Chondrocyte (in vitro differentiated cells): ENCODE results near the gene FAF1. TPM values are rescaled to one million over a fixed set of nuclear protein-coding genes. Genes with fewer than 3 reads are reported as not detected.
A peak's percentile ranks its signal among the peaks of the same experiment; 100 is the strongest.
"Not testable (repeated sequence)": the region's sequence is repeated elsewhere in the genome, so short reads cannot be mapped to it uniquely, and the experiment has no call there.

Experiments
- DNase-seq: peaks from one replicate; pipeline ENCODE4 v3.0.0; 2021; ENCODE audit warnings: mixed read lengths, low spot score
- H3K27ac Mint-ChIP-seq: one replicate; pipeline ENCODE4 v1.8.0; 2021; ENCODE audit warnings: mild to moderate bottlenecking, moderate library complexity, mixed read lengths; ENCODE audit not compliant: unreplicated experiment
- H3K27me3 Mint-ChIP-seq: 2 replicates; pipeline ENCODE4 v1.8.0; 2021; ENCODE audit warnings: low read depth, mixed read lengths
- H3K36me3 Mint-ChIP-seq: 2 replicates; pipeline ENCODE4 v1.8.0; 2021; ENCODE audit warnings: low read depth, mixed read lengths
- H3K4me1 Mint-ChIP-seq: 2 replicates; pipeline ENCODE4 v1.8.0; 2021; ENCODE audit warnings: low read depth, mild to moderate bottlenecking, mixed read lengths
- H3K4me3 Mint-ChIP-seq: one replicate; pipeline ENCODE4 v1.8.0; 2021; ENCODE audit warnings: mild to moderate bottlenecking, moderate library complexity, mixed read lengths; ENCODE audit not compliant: unreplicated experiment
- H3K9me3 Mint-ChIP-seq: 2 replicates; pipeline ENCODE4 v1.8.0; 2021; ENCODE audit warnings: low read depth, mixed read lengths
- total RNA-seq: library from RNA; stranded (reverse); gene quantifications from 3 replicates; pipeline ENCODE4 v1.2.1, GENCODE V29; 2021
- TF ChIP-seq, protein P1 (sequence below): fragments of 200-600 bp; sonication (generic); IDR thresholded peaks from 2 replicates; pipeline ENCODE4 v1.5.0; 2021; ENCODE audit warnings: antibody characterized with exemption, mild to moderate bottlenecking, moderate library complexity

FAF1 gene
- total RNA-seq, 1 donor from 2014 or later: 38.7 TPM

DNA sequence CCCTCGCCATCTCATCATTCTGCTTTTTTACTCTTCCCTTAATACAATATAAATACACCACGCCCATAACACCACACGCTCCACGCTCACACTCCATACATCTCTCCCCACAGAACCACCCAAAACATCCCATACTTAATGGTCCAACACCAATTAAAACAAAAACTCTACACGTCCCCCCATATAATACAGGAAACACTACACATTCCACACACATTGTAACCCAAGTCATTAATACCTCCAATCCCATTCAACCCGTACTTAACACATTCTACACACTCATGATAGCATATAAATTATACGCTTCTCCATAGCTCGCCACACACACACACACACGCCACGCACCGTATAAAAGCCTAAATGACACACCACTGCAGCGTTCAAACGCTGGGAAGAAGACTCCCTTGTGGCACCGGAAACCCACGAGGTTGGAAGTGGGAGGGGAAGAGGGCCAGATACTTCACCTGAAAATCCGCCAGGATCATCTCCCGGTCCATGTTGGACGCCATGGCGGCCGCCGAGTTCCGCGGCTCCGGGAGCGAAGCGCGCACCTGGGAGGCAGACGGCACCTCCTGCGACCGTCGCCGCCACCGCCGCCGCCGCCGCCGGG is 659 bp downstream of the FAF1 start:
- H3K4me3 Mint-ChIP-seq: peak overlapping the region; percentile 80
- peaks cover 16% of the 10 kb centered on the region for H3K4me1 Mint-ChIP-seq
- no peaks in the 10 kb centered on the region for H3K36me3 Mint-ChIP-seq
- no peak for DNase-seq
- peak overlapping the region; percentile 82 for H3K27ac Mint-ChIP-seq
- no peaks in the 10 kb centered on the region for H3K9me3 Mint-ChIP-seq
- peaks cover 4% of the 10 kb centered on the region for H3K27me3 Mint-ChIP-seq
- TF ChIP-seq, protein P1, sequence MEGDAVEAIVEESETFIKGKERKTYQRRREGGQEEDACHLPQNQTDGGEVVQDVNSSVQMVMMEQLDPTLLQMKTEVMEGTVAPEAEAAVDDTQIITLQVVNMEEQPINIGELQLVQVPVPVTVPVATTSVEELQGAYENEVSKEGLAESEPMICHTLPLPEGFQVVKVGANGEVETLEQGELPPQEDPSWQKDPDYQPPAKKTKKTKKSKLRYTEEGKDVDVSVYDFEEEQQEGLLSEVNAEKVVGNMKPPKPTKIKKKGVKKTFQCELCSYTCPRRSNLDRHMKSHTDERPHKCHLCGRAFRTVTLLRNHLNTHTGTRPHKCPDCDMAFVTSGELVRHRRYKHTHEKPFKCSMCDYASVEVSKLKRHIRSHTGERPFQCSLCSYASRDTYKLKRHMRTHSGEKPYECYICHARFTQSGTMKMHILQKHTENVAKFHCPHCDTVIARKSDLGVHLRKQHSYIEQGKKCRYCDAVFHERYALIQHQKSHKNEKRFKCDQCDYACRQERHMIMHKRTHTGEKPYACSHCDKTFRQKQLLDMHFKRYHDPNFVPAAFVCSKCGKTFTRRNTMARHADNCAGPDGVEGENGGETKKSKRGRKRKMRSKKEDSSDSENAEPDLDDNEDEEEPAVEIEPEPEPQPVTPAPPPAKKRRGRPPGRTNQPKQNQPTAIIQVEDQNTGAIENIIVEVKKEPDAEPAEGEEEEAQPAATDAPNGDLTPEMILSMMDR: no peak

DNA sequence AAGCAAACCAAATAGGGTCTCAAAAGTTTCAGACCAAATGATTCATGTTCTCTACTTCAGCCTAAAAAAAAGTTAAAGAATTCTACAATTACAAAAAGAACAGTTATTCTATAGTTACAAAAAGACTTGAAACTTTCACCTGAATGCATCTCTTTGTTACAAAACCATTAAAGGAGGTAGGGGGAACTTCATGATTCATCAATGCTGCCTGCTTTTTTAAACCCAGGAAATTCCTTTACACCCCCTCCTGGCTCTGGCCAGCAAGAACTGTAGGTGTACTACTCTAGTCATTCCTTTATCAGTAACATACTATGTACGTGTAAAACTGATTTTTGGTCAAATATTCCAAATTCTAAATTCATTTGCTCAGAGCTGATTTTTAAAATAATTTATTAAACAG is 5.0 kb downstream of the FAF1 start:
- Mint-ChIP-seq H3K27me3 (no peaks in the 10 kb centered on the region), H3K4me3 (no peak overlapping the region), H3K27ac (no peak overlapping the region), H3K36me3 (no peaks in the 10 kb centered on the region), H3K9me3 (no peaks in the 10 kb centered on the region), H3K4me1 (peaks cover 9% of the 10 kb centered on the region)
- no peak for DNase-seq
- TF ChIP-seq, protein P1: no peak

DNA sequence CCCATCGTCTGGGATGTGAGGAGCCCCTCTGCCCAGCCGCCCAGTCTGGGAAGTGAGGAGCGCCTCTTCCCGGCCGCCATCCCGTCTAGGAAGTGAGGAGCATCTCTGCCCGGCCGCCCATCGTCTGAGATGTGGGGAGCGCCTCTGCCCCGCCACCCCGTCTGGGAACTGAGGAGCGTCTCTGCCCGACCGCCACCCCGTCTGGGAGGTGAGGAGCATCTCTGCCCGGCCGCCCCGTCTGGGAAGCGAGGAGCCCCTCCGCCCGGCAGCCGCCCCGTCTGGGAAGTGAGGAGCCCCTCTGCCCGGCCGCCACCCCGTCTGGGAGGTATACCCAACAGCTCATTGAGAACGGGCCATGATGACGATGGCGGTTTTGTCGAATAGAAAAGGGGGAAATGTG is 7.5 kb downstream of the FAF1 start:
- not testable (repeated sequence) for H3K9me3 Mint-ChIP-seq, H3K27ac Mint-ChIP-seq, H3K4me3 Mint-ChIP-seq, H3K36me3 Mint-ChIP-seq, H3K4me1 Mint-ChIP-seq, DNase-seq, H3K27me3 Mint-ChIP-seq

DNA sequence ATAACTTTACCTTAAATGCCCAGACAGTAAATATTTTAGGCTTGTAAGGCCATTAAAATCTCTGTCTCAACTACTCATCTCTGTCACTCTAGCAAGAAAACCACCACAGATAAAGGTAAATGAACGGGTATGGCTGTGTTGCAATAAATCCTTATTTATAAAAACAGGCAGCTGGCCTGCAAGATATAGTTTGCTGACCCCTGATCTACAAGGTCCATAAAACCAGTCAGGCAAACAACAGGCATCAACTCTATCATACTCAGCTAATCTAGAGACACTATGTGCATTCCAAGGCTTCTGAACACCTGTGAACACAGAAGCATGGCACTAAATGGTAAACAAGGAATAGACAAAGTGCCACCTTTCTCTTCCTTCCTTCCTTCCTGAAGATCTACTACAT is 9.7 kb downstream of the FAF1 start:
- TF ChIP-seq, protein P1: no peak
- no peaks in the 10 kb centered on the region for H3K27me3 Mint-ChIP-seq
- no peaks in the 10 kb centered on the region for H3K9me3 Mint-ChIP-seq
- H3K27ac Mint-ChIP-seq: no peak overlapping the region
- no peak for DNase-seq
- H3K4me1 Mint-ChIP-seq: no peaks in the 10 kb centered on the region
- no peaks in the 10 kb centered on the region for H3K36me3 Mint-ChIP-seq
- no peak overlapping the region for H3K4me3 Mint-ChIP-seq

DNA sequence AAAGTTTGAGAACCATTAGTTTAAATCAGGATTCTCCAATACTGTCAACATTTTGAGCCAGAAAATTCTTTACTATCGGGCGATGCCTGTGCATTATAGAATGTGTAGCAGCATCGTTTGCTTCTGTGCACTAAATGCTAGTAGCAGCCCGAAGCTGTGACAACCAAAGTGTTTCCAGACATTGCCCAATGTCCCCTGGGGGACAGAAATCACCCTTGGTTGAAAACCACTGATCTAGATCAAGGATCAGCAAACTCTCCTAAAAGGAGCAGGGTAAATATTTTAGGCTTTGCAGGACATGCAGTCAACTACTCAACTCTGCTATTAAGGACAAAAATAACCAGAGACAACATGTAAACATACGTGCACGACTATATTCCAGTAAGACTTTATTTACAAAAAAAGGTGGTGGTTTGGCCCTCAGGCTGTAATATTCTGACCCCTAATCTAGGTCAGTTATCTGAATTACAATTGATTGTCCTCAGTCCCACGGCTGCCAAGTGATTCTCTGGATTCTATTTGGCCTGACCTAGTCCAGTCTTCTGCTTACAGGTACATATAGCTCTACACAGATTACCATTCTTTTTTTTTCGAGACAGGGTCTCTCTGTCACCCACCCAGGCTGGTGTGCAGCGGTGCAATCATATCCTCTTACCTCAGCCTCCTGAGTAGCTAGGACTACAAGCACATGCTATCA is 10.6 kb downstream of the FAF1 start:
- no peaks in the 10 kb centered on the region for H3K9me3 Mint-ChIP-seq
- H3K36me3 Mint-ChIP-seq: no peaks in the 10 kb centered on the region
- no peaks in the 10 kb centered on the region for H3K27me3 Mint-ChIP-seq
- no peak overlapping the region for H3K4me3 Mint-ChIP-seq
- no peak for DNase-seq
- no peaks in the 10 kb centered on the region for H3K4me1 Mint-ChIP-seq
- TF ChIP-seq, protein P1: no peak
- H3K27ac Mint-ChIP-seq: no peak overlapping the region

DNA sequence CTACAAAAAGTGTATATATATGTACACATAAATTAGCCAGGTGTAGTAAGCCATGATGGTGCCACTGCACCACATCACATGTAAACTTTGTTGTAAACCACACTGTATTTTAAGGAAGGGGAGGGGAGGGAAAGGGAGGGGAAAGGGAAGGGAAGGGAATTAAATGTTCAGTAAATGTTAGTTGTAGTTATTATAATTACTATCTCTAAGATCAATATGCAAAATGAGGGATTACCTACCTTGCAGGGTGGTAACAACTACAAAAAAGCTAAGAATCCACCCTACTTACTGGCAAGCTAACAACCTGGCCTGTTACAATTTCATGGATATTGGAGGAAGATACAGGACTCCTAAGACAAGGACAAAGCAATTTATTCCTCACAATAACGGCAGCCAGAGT is 17.7 kb downstream of the FAF1 start:
- no peak for DNase-seq
- TF ChIP-seq, protein P1: no peak
- Mint-ChIP-seq H3K36me3 (no peaks in the 10 kb centered on the region), H3K4me3 (no peak overlapping the region), H3K9me3 (no peaks in the 10 kb centered on the region), H3K27ac (no peak overlapping the region), H3K27me3 (no peaks in the 10 kb centered on the region), H3K4me1 (no peaks in the 10 kb centered on the region)
